Aorta (tissue), 5 donors: ENCODE measurements around the gene KRTAP10-1. TPM values are rescaled to one million over a fixed set of nuclear protein-coding genes. Genes with fewer than 3 reads are reported as not detected.
"Not testable (repeated sequence)": the region's sequence is repeated elsewhere in the genome, so short reads cannot be mapped to it uniquely, and the experiment has no call there.

ENCODE experiments used
- ATAC-seq: fragments of 200-7000 bp; cut with Tn5 transposase; one replicate; pipeline ENCODE4 v1.9.1; 2022; ENCODE audit warnings: moderate library complexity; ENCODE audit not compliant: low FRiP score
- DNase-seq, 2 donors: peaks; one replicate each; pipeline ENCODE4 v3.0.0-alpha.2; 2020
- H3K27ac ChIP-seq, 2 donors: one replicate each; pipeline ENCODE4 v1.5.1; 2013; ENCODE audit warnings: low read length in 2 of 2, mild to moderate bottlenecking in 2 of 2, moderate library complexity in 2 of 2, control low read depth in 1 of 2, inconsistent platforms in 1 of 2, low read depth in 1 of 2
- H3K27me3 ChIP-seq, 2 donors: one replicate each; pipeline ENCODE4 v1.6.1; 2013; ENCODE audit warnings: control low read depth in 1 of 2, low read length in 1 of 2, mild to moderate bottlenecking in 1 of 2, moderate library complexity in 1 of 2; ENCODE audit not compliant: insufficient read depth in 2 of 2, control insufficient read depth in 1 of 2
- H3K36me3 ChIP-seq, 2 donors: one replicate each; pipeline ENCODE4 v1.6.1; 2013; ENCODE audit warnings: control low read depth in 1 of 2, low read length in 1 of 2, mild to moderate bottlenecking in 1 of 2; ENCODE audit not compliant: insufficient read depth in 2 of 2, control insufficient read depth in 1 of 2
- H3K4me1 ChIP-seq, 2 donors: one replicate each; pipeline ENCODE4 v1.6.1; 2013; ENCODE audit warnings: low read length in 2 of 2, control low read depth in 1 of 2, mild to moderate bottlenecking in 1 of 2, moderate library complexity in 1 of 2; ENCODE audit not compliant: insufficient read depth in 2 of 2, control insufficient read depth in 1 of 2
- H3K4me3 ChIP-seq, 2 donors: one replicate each; pipeline ENCODE4 v1.5.1; 2013; ENCODE audit warnings: low read length in 2 of 2, control low read depth in 1 of 2, mild to moderate bottlenecking in 1 of 2
- H3K9me3 ChIP-seq: one replicate; pipeline ENCODE4 v1.6.1; 2013; ENCODE audit warnings: mild to moderate bottlenecking, low read length; ENCODE audit not compliant: control insufficient read depth
- WGBS, 2 donors: extraction: QIAGEN DNeasy Blood & Tissue Kit; methylation state at CpG; one replicate each; pipeline ENCODE4 v1.1.7; 2013; 5-methylcytosine and 5-hydroxymethylcytosine counted together
- intact Hi-C, 2 donors: fragments of 100-400 bp; cut with DNase I; formaldehyde crosslinking; loops; one replicate each; pipeline versions ENCODE4 v1.14.2 to v1.15.0; 2022
- long read RNA-seq, 2 donors: library from polyadenylated mRNA; unstranded; transcript quantifications; one replicate each; pipeline ENCODE4 v2.0.0, GENCODE V29; 2020 to 2021
- polyA plus RNA-seq, 2 donors: library from polyadenylated mRNA; stranded (reverse); fragments of 200-250 nt; gene quantifications; one replicate each; pipeline ENCODE4 v1.2.3, GENCODE V29; 2013
- total RNA-seq, 2 donors: library from RNA; stranded (reverse); fragmentation: NEBNext Ultra II Directional; extraction: Animal tissue kit (Norgen Biotek cat#: 25700); gene quantifications; one replicate each; pipeline ENCODE4 v1.2.1, GENCODE V29; 2021
- donor health status: healthy with polysubstance abuse.
- donor health status: Bipolar disorder and iron deficiency.
- donor health status: DM: no; HTN: no; CAD: no.
- donor health status: DM: no; HTN: no; CAD: no.
- donor health status: DM: yes; HTN: yes; CAD: no.

KRTAP10-1 gene
- total RNA-seq (not detected), polyA plus RNA-seq (not detected)
- long read RNA-seq, donor 1 = 0 reads
- long read RNA-seq, donor 2 = 0 reads

GRCh38 chr21:44539991-44540666 lies at the start of gene KRTAP10-1:
Gene KRTAP10-1, minus strand, starts transcription at chr21:44540195. Its CDS starts 45 bp downstream, at chr21:44540150.
- no peaks in the 10 kb centered on the region for H3K27me3 ChIP-seq
- ATAC-seq = no peak
- H3K9me3 ChIP-seq = peaks cover 3% of the 10 kb centered on the region
- intact Hi-C loops = no loop called here
- 70 to 79% methylated on average over 21 of the region's 21 CpGs for WGBS, 2 donors
- H3K27ac ChIP-seq = no peak within 1 kb of the TSS
- no peak within 1 kb of the TSS for H3K4me3 ChIP-seq
- DNase-seq = no peak
- no peaks in the 10 kb centered on the region for H3K4me1 ChIP-seq
- H3K36me3 ChIP-seq = no peaks in the 10 kb centered on the region

- H3K4me1 ChIP-seq = no peaks in the 10 kb centered on the region
- WGBS, 2 donors = 96 to 97% methylated on average over 2 of the region's 2 CpGs
- intact Hi-C loops = no loop called here
- DNase-seq (no peak), ATAC-seq (no peak)
- H3K27ac ChIP-seq = no peak overlapping the region
- peaks cover 2% of the 10 kb centered on the region for H3K9me3 ChIP-seq
- no peak overlapping the region for H3K4me3 ChIP-seq
- H3K27me3 ChIP-seq = no peaks in the 10 kb centered on the region
- no peaks in the 10 kb centered on the region for H3K36me3 ChIP-seq
These were observed 49.1 kb upstream of the KRTAP10-1 start for GRCh38 chr21:44589094-44589493.

DNA sequence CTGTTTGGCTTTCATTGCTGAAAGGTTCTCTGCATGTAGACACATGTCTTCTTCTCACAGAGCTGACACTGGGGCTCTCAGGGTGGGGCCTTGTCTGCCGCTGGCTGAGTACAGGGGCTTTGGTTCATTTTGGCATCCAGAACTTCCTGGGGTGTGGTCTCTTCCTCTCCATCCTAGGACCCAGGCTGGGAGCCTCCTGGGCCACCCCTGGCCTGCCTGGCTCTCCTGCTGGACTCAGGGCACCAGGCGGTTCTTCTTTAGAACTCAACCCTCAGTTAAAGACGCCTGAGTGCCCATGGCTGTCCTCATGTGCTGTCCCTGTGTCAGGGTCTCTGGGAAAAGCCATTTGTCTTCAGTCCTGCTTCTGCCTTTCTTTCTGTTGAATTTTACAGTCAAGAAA lies 45.9 kb upstream of the KRTAP10-1 start:
- DNase-seq (peak in 1 of 2 donors; percentile 34), ATAC-seq (no peak)
- H3K27me3 ChIP-seq = no peaks in the 10 kb centered on the region
- intact Hi-C loops = no loop called here
- no peaks in the 10 kb centered on the region for H3K36me3 ChIP-seq
- WGBS, 2 donors = 87 to 89% methylated on average over 3 of the region's 3 CpGs
- H3K27ac ChIP-seq = no peak overlapping the region
- H3K9me3 ChIP-seq = peaks cover 4% of the 10 kb centered on the region
- H3K4me1 ChIP-seq = no peaks in the 10 kb centered on the region
- H3K4me3 ChIP-seq = no peak overlapping the region

DNA sequence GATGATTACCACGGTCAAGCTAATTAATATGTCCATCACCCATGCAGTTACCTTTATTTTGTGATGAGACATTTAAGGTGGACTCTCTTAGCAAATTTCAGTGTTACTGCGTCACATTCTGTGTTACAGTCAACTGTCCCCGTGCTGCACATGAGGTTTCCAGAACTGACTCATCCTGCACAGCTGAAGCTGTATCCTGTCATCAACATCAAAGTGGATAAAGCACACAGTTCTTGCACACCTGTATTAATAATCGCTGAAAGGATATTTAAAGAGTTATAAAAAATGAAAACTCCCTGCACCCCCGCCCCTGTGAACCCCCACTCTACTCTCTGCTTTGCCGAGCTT lies 43.8 kb upstream of the KRTAP10-1 start:
- Histone ChIP-seq H3K9me3 (peaks cover 6% of the 10 kb centered on the region), H3K4me3 (no peak overlapping the region), H3K36me3 (no peaks in the 10 kb centered on the region), H3K27me3 (no peaks in the 10 kb centered on the region), H3K27ac (no peak overlapping the region), H3K4me1 (no peaks in the 10 kb centered on the region)
- intact Hi-C loops = no loop called here
- WGBS, 2 donors = 74 to 79% methylated on average over 6 of the region's 6 CpGs
- ATAC-seq = no peak
- no peak for DNase-seq

DNA sequence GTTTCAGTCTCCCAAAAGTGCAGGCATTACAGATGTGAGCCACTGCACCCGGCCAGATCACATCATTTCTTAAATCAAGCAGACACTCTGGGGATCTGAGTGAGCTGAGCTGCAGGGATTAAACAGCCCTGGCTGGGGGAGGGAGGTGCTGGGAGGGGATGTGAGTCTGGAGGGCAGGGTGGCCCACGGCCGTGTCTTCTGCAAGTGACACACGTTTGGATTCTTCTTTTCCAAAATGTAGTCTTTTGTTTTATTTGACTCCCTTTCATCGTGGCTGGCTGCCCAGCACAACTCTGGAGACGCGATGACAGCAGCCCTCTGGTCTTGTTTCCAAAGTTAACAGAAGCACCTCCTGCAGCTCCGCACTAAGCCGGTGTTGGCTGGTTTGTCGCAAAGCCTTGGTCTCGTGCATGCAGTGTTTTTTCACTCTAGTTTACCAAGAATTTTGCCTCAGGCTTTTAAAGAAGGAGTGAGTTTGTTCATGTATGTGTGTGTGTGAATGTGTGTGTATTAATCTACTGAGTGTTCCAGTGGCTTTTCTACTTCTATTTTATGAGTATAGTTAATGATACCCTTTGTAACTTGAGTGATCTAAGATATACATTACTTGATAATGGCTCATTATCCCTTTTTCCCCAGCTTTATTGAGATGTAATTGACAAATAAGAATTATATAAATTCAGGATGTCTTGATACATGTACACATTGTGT lies 43.2 kb upstream of the KRTAP10-1 start:
- no peak overlapping the region for H3K4me3 ChIP-seq
- DNase-seq (no peak), ATAC-seq (no peak)
- intact Hi-C loops = no loop called here
- WGBS, 2 donors = 0 to 5% methylated on average over 11 of the region's 11 CpGs
- H3K36me3 ChIP-seq = no peaks in the 10 kb centered on the region
- peaks cover 6% of the 10 kb centered on the region for H3K9me3 ChIP-seq
- H3K27ac ChIP-seq = no peak overlapping the region
- no peaks in the 10 kb centered on the region for H3K27me3 ChIP-seq
- no peaks in the 10 kb centered on the region for H3K4me1 ChIP-seq

DNA sequence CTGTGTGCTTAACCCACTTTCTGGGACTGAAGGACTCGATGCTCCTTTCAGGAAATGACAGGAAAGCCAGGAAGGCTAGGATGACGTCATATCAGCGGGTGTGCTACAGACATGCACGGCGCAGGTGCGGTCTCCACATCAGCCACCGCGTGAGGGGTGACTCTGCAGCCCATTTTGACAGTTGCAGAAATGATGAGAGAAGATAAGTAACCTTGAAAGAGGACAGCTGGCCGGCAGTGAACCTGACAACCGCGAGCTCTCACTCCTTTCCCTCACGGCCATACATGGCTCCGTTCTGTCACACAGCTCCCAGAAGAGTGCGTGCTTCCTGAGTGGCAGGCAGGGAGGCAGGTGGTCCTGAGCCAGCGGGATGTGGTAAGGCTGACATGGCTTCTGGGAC lies 42.1 kb upstream of the KRTAP10-1 start:
- intact Hi-C loops = no loop called here
- Histone ChIP-seq H3K9me3 (peaks cover 9% of the 10 kb centered on the region), H3K27ac (no peak overlapping the region), H3K4me3 (no peak overlapping the region), H3K27me3 (no peaks in the 10 kb centered on the region), H3K4me1 (no peaks in the 10 kb centered on the region), H3K36me3 (no peaks in the 10 kb centered on the region)
- no peak for DNase-seq
- no peak for ATAC-seq
- WGBS, 2 donors = 80 to 85% methylated on average over 15 of the region's 15 CpGs

- Histone ChIP-seq H3K4me3 (no peak overlapping the region), H3K36me3 (no peaks in the 10 kb centered on the region), H3K27me3 (no peaks in the 10 kb centered on the region), H3K4me1 (no peaks in the 10 kb centered on the region), H3K27ac (no peak overlapping the region), H3K9me3 (peaks cover 9% of the 10 kb centered on the region)
- intact Hi-C loops = no loop called here
- no peak for DNase-seq
- 95 to 96% methylated on average over 3 of the region's 3 CpGs for WGBS, 2 donors
- no peak for ATAC-seq
These were observed 41.2 kb upstream of the KRTAP10-1 start for GRCh38 chr21:44581158-44581557.

GRCh38 chr21:44580231-44580821 lies 40.3 kb upstream of the KRTAP10-1 start, which contains the start of gene KRTAP10-5:
Gene KRTAP10-5, minus strand, starts transcription at chr21:44580604. Its CDS starts 26 bp downstream, at chr21:44580578.
- H3K9me3 ChIP-seq, intact Hi-C loops, ATAC-seq, H3K4me3 ChIP-seq, H3K27me3 ChIP-seq, H3K27ac ChIP-seq, H3K4me1 ChIP-seq, H3K36me3 ChIP-seq: not testable (repeated sequence)
- peak in 1 of 2 donors; percentile 50 for DNase-seq
- 31 to 45% methylated on average over 17 to 19 of the region's 19 CpGs for WGBS, 2 donors

DNA sequence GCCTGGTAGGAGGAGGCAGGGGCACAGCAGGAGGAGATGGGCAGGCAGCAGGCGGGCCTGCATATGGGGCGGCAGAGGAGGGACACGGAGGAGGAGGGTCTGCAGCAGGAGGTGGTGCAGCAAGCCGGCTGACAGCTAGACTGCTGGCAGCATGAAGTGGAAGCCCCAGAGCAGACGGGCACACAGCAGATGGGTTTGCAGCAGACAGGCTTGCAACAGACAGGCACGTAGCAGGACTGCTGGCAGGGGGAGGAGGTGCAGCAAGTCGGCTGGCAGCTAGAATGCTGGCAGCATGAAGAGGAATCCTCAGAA lies 39.8 kb upstream of the KRTAP10-1 start:
- WGBS, 2 donors = 73 to 74% methylated on average over 6 to 7 of the region's 7 CpGs
- ATAC-seq (no peak), DNase-seq (no peak)
- H3K36me3 ChIP-seq = no peaks in the 10 kb centered on the region
- no peak overlapping the region for H3K4me3 ChIP-seq
- no peaks in the 10 kb centered on the region for H3K4me1 ChIP-seq
- intact Hi-C loops = no loop called here
- no peaks in the 10 kb centered on the region for H3K27me3 ChIP-seq
- no peak overlapping the region for H3K27ac ChIP-seq
- H3K9me3 ChIP-seq = peaks cover 7% of the 10 kb centered on the region
